Right ventricle myocardium superior (tissue), 1 donor: ENCODE results near the gene CEP68. TPM values are rescaled to one million over a fixed set of nuclear protein-coding genes. Genes with fewer than 3 reads are reported as not detected.

ENCODE experiments used
- ATAC-seq: fragments of 200-7000 bp; cut with Tn5 transposase; one replicate; pipeline ENCODE4 v1.9.1; 2020; ENCODE audit warnings: mild to moderate bottlenecking; ENCODE audit not compliant: poor library complexity
- DNase-seq: peaks from one replicate; pipeline ENCODE4 v3.0.0-alpha.2; 2020
- intact Hi-C: fragments of 100-400 bp; cut with DNase I; formaldehyde crosslinking; loops from one replicate; pipeline ENCODE4 v1.11.2; 2022
- total RNA-seq: library from RNA; stranded (reverse); fragmentation: NEBNext Ultra II Directional; extraction: Animal tissue kit (Norgen Biotek cat#: 25700); gene quantifications from one replicate; pipeline ENCODE4 v1.2.1, GENCODE V29; 2021
- donor health status: DM: no; HTN: yes; CAD: no; lungs with severe emphysema.

The CEP68 gene
- total RNA-seq, 1 donor from 2014 or later = 19.5 TPM

GRCh38 chr2:65054749-65055421, 1.3 kb upstream of the CEP68 start:
- ATAC-seq (no peak), DNase-seq (no peak)
- intact Hi-C loops = no loop called here

- ATAC-seq (peak; percentile 23), DNase-seq (no peak)
- intact Hi-C loops = no loop called here
Observed at GRCh38 chr2:65055422-65056214, 598 bp upstream of the CEP68 start.

- ATAC-seq (no peak), DNase-seq (no peak)
- intact Hi-C loops = no loop called here
Observed at GRCh38 chr2:65057054-65057375, 799 bp downstream of the CEP68 start.

GRCh38 chr2:65057391-65058052, 1.3 kb downstream of the CEP68 start:
- ATAC-seq (no peak), DNase-seq (no peak)
- intact Hi-C loops = no loop called here

- DNase-seq (no peak), ATAC-seq (no peak)
- intact Hi-C loops = no loop called here
Observed at GRCh38 chr2:65059071-65059470, 2.9 kb downstream of the CEP68 start.

- DNase-seq = no peak
- no peak for ATAC-seq
- intact Hi-C loops = loop anchor here (10.0 kb wide), 1 partner anchor 123 kb away; no protein-coding TSS in a partner anchor
Observed at GRCh38 chr2:65061146-65061909, 5.1 kb downstream of the CEP68 start.

GRCh38 chr2:65061910-65062339, 5.7 kb downstream of the CEP68 start:
- DNase-seq = no peak
- intact Hi-C loops = loop anchor here (10.0 kb wide), 1 partner anchor 123 kb away; no protein-coding TSS in a partner anchor
- no peak for ATAC-seq

- intact Hi-C loops = loop anchor here (10.0 kb wide), 1 partner anchor 122 kb away; no protein-coding TSS in a partner anchor
- DNase-seq (no peak), ATAC-seq (no peak)
Observed at GRCh38 chr2:65062843-65063825, 6.9 kb downstream of the CEP68 start.

GRCh38 chr2:65064728-65065552, 8.7 kb downstream of the CEP68 start:
- DNase-seq (peak; percentile 82), ATAC-seq (peak; percentile 78)
- intact Hi-C loops = loop anchor here (10.0 kb wide), 1 partner anchor 120 kb away; no protein-coding TSS in a partner anchor

- intact Hi-C loops = loop anchor here (10.0 kb wide), 1 partner anchor 117 kb away; no protein-coding TSS in a partner anchor
- DNase-seq (no peak), ATAC-seq (no peak)
Observed at GRCh38 chr2:65067806-65068553, 11.8 kb downstream of the CEP68 start.

- no peak for DNase-seq
- ATAC-seq = no peak
- intact Hi-C loops = loop anchor here (10.0 kb wide), 1 partner anchor 115 kb away; no protein-coding TSS in a partner anchor
Observed at GRCh38 chr2:65069439-65069824, 13.2 kb downstream of the CEP68 start.

GRCh38 chr2:65070172-65070830, 14.1 kb downstream of the CEP68 start:
- ATAC-seq = peak; percentile 42
- intact Hi-C loops = loop anchor here (10.0 kb wide), 1 partner anchor 64 kb away; the partner anchor contains the start of gene RAB1A
- DNase-seq = no peak

GRCh38 chr2:65070856-65071255, 14.6 kb downstream of the CEP68 start:
- no peak for ATAC-seq
- intact Hi-C loops = loop anchor here (10.0 kb wide), 1 partner anchor 64 kb away; the partner anchor contains the start of gene RAB1A
- no peak for DNase-seq

GRCh38 chr2:65071499-65072180, 15.4 kb downstream of the CEP68 start:
- no peak for ATAC-seq
- intact Hi-C loops = loop anchor here (10.0 kb wide), 1 partner anchor 63 kb away; the partner anchor contains the start of gene RAB1A
- DNase-seq = no peak
